Testis (tissue), 2 donors: ENCODE data around the gene OAS2.

Experiments used
- POLR2A ChIP-seq: fragments of 450-650 bp; IDR thresholded peaks from one replicate; pipeline ENCODE4 v1.6.1; 2017; ENCODE audit warnings: antibody characterized with exemption, mild to moderate bottlenecking, moderate library complexity
- TF ChIP-seq, protein P1 (sequence below), 3 experiments: fragments of 450-650 bp in 2 of 3; fragments of 200-600 bp in 1 of 3; sonication (generic) in 1 of 3; IDR thresholded peaks; one replicate each; pipeline ENCODE4 v1.5.1; 2016 to 2019; ENCODE audit warnings: antibody characterized with exemption in 3 of 3, mild to moderate bottlenecking in 2 of 3, moderate library complexity in 1 of 3

- TF ChIP-seq, protein P1, sequence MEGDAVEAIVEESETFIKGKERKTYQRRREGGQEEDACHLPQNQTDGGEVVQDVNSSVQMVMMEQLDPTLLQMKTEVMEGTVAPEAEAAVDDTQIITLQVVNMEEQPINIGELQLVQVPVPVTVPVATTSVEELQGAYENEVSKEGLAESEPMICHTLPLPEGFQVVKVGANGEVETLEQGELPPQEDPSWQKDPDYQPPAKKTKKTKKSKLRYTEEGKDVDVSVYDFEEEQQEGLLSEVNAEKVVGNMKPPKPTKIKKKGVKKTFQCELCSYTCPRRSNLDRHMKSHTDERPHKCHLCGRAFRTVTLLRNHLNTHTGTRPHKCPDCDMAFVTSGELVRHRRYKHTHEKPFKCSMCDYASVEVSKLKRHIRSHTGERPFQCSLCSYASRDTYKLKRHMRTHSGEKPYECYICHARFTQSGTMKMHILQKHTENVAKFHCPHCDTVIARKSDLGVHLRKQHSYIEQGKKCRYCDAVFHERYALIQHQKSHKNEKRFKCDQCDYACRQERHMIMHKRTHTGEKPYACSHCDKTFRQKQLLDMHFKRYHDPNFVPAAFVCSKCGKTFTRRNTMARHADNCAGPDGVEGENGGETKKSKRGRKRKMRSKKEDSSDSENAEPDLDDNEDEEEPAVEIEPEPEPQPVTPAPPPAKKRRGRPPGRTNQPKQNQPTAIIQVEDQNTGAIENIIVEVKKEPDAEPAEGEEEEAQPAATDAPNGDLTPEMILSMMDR (IDR thresholded peaks at IDR 0.05), result no peak
- no peak for TF ChIP-seq POLR2A
These were observed 49.4 kb downstream of the OAS2 start for GRCh38 chr12:113027726-113028125.
